Cardiac muscle cell (in vitro differentiated cells and primary cell): ENCODE data around the gene PSORS1C2. TPM values are rescaled to one million over a fixed set of nuclear protein-coding genes. Genes with fewer than 3 reads are reported as not detected.

Source experiments
- DNase-seq, 2 donors: peaks; one replicate each; pipeline versions ENCODE4 v3.0.0 to v3.0.0-alpha.2; 2010 to 2017; ENCODE audit warnings: low read depth in 1 of 2, low spot score in 1 of 2
- H3K27ac ChIP-seq: fragments of 200-600 bp; sonication (generic); 2 replicates; pipeline ENCODE4 v1.5.1; 2016
- H3K27me3 ChIP-seq: fragments of 200-600 bp; sonication (generic); 2 replicates; pipeline ENCODE4 v1.6.0; 2016; ENCODE audit warnings: control low read depth
- H3K36me3 ChIP-seq: fragments of 200-600 bp; sonication (generic); 2 replicates; pipeline ENCODE4 v1.5.1; 2016; ENCODE audit warnings: control low read depth
- H3K4me1 ChIP-seq: fragments of 200-600 bp; sonication (generic); 2 replicates; pipeline ENCODE4 v1.8.1; 2017; ENCODE audit warnings: low read depth, mild to moderate bottlenecking, mixed run types
- H3K4me3 ChIP-seq: fragments of 200-600 bp; sonication (generic); 2 replicates; pipeline ENCODE4 v1.5.1; 2016; ENCODE audit warnings: mild to moderate bottlenecking
- H3K9me3 ChIP-seq: fragments of 200-600 bp; sonication (generic); 2 replicates; pipeline ENCODE4 v1.5.1; 2017; ENCODE audit warnings: low read depth, mild to moderate bottlenecking, control low read depth
- CTCF ChIP-seq: IDR thresholded peaks from 2 replicates; pipeline ENCODE4 v1.5.1; 2012; ENCODE audit warnings: low read depth, mild to moderate bottlenecking, low read length
- polyA plus RNA-seq: library from polyadenylated mRNA; unstranded; fragments of >200 nt; fragmentation: Nextera tagmentation; extraction: Ambion mirVana; gene quantifications from 2 replicates; pipeline ENCODE4 v1.2.1, GENCODE V29; 2016
- total RNA-seq: library from RNA; depleted of rRNA; stranded (reverse); fragments of >200 nt; gene quantifications from 2 replicates; pipeline ENCODE4 v1.2.3, GENCODE V29; 2016

PSORS1C2 gene
- total and polyA plus RNA-seq, 2 experiments from 2014 or later: not detected

- H3K36me3 ChIP-seq: no peaks in the 10 kb centered on the region
- peaks cover 4% of the 10 kb centered on the region for H3K27me3 ChIP-seq
- H3K4me3 ChIP-seq: no peak within 1 kb of the TSS
- DNase-seq: no peak
- no peaks in the 10 kb centered on the region for H3K9me3 ChIP-seq
- H3K4me1 ChIP-seq: no peaks in the 10 kb centered on the region
- H3K27ac ChIP-seq: no peak within 1 kb of the TSS
- no peak for TF ChIP-seq CTCF
Measured at GRCh38 chr6:31112478-31112877, 26.4 kb downstream of the PSORS1C2 start, which contains the start of gene C6orf15. Gene C6orf15, minus strand, starts transcription at chr6:31112575. Its CDS starts 20 bp downstream, at chr6:31112555.

- Histone ChIP-seq H3K36me3 (no peaks in the 10 kb centered on the region), H3K4me3 (no peak overlapping the region), H3K9me3 (no peaks in the 10 kb centered on the region), H3K4me1 (no peaks in the 10 kb centered on the region), H3K27me3 (peaks cover 4% of the 10 kb centered on the region), H3K27ac (no peak overlapping the region)
- no peak for TF ChIP-seq CTCF
- DNase-seq: no peak
Measured at GRCh38 chr6:31111712-31112111, 27.2 kb downstream of the PSORS1C2 start.

- Histone ChIP-seq H3K9me3 (no peaks in the 10 kb centered on the region), H3K27ac (no peak overlapping the region), H3K36me3 (no peaks in the 10 kb centered on the region), H3K27me3 (peaks cover 4% of the 10 kb centered on the region), H3K4me1 (no peaks in the 10 kb centered on the region), H3K4me3 (no peak overlapping the region)
- no peak for DNase-seq
- TF ChIP-seq CTCF: no peak
Measured at GRCh38 chr6:31110825-31111582, 27.9 kb downstream of the PSORS1C2 start.

GRCh38 chr6:31107052-31107451, 31.8 kb downstream of the PSORS1C2 start:
- no peak overlapping the region for H3K27ac ChIP-seq
- H3K4me3 ChIP-seq: no peak overlapping the region
- TF ChIP-seq CTCF: no peak
- no peaks in the 10 kb centered on the region for H3K36me3 ChIP-seq
- no peaks in the 10 kb centered on the region for H3K4me1 ChIP-seq
- no peak for DNase-seq
- no peaks in the 10 kb centered on the region for H3K9me3 ChIP-seq
- peaks cover 4% of the 10 kb centered on the region for H3K27me3 ChIP-seq

- H3K27me3 ChIP-seq: no peaks in the 10 kb centered on the region
- DNase-seq: no peak
- no peaks in the 10 kb centered on the region for H3K4me1 ChIP-seq
- no peaks in the 10 kb centered on the region for H3K9me3 ChIP-seq
- no peak for TF ChIP-seq CTCF
- no peak overlapping the region for H3K27ac ChIP-seq
- no peaks in the 10 kb centered on the region for H3K36me3 ChIP-seq
- H3K4me3 ChIP-seq: no peak overlapping the region
Measured at GRCh38 chr6:31103136-31103535, 35.7 kb downstream of the PSORS1C2 start.
